NCI-H2029 treated with DMSO at 0.1 percent for 48 hours (cell line): ENCODE results near the gene IDI2.
"Not testable (repeated sequence)": the region's sequence is repeated elsewhere in the genome, so short reads cannot be mapped to it uniquely, and the experiment has no call there.

Source experiments
- DNase-seq: peaks from one replicate; lab custom pipeline; 2025; lab: John Stamatoyannopoulos, UW

IDI2 gene

DNA sequence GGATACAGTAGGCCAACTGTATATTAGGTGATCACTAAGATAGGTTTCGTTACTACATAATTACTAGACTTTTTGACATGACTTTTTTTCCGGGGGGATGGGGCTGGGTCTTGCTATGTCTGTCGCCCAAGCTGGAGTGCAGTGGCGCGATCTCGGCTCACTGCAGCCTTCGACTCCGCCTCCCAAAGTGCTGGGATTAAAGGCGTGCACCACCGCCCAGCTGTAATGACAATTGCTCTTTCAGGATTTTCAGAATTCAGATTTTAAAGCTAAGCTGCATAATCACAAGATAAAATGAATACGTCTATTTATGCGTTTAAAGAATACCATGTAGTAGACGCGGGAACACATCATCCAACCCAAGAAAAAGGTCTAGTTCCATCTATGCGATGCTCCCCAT is 22.3 kb upstream of the IDI2 start:
- DNase-seq: no peak

GRCh38 chr10:1045415-1045814 is 19.8 kb upstream of the IDI2 start:
- DNase-seq: no peak

DNA sequence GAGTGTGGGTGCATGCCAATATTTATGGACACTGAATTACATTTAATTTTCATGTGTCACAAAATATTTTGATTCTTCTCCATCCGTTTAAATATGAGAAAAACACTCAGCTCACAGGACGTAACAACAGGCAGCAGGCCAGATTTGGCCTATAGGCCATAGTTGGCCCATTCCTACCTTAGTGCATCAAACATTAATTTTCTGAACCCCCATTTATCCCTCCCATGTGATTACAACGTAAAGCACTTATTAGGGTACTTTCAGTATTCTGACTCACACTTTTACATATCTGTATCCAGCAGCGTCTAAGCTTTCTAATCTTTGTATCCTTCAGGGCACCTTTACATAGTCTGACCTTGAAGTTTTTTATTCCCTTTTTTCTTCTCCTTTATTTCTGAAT is 19.3 kb upstream of the IDI2 start:
- no peak for DNase-seq

DNA sequence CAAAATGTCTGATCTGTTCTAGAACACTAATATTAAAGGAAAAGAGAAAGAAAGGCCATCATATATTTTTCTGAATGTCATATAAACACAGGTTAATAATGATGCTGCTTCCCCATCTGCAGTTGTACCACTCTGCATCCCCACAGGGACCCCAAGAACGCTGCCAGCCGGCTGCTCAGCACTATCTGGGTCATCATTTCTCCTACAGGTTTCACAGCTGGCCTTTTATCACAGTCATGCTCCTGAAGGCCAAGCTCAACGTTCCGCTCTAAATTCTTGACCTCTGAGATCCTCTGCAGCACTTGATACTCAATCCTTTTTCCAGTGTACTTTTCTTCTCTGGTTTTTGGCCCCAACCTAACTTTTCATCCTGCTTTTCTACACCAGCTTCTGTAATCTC is 18.5 kb upstream of the IDI2 start:
- DNase-seq: no peak

DNA sequence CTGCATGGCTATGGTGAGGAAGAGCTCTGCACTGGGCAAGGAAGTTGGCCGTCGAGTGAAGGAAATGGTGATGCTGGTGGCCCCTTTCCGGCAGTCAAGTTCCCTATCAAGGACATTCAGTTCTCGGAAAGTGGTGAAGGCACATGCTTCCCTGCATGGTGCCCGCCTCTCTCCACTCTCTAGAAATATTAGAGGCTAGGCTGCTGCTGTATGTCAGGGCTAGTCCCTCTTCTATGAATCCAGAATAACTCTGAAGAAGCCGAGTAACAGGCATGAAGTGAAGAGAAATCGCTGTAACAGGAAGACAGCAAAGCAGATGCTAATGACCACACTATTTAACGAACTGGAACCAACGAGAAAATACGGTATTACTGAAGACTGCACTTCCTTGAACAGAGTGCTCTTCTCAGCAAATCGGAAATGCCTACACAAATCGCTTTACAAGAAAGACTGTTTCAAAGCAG is 17.9 kb upstream of the IDI2 start:
- no peak for DNase-seq

DNA sequence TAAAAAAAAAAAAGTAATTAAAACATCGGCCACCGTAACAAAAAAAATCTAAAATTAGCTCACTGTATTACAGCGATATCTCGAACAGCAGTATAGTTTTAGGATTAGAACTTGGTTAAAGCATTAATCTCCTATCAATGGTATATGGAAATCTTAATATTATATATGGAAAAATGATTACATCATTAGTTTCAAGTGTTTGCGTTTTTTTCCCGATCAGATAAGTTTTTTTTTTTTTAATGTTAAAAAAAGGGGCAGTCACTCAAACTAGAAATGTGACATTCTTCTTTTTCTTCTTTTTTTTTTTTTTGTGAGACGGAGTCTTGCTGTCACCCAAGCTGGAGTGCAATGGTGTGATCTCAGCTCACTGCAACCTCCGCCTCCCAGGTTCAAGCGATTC is 15.9 kb upstream of the IDI2 start:
- DNase-seq: no peak

DNA sequence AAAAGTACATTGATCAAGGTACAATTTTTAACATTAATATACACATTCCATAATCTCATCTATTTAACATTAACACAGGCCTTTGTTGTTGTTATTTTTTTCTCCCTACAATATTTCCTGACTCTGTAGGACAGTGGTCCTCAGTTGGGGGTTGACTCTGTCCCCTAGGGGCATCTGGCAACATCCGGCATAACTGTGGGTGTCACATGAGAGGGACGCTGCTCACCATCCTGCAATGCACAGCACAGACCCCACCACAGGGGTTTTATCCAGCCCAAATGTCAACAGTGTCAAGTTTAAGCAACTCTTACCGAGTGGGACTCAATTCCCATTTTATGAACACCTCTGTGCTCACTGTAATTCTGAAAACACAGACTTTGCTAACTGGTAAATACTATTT is 14.5 kb upstream of the IDI2 start:
- no peak for DNase-seq

DNA sequence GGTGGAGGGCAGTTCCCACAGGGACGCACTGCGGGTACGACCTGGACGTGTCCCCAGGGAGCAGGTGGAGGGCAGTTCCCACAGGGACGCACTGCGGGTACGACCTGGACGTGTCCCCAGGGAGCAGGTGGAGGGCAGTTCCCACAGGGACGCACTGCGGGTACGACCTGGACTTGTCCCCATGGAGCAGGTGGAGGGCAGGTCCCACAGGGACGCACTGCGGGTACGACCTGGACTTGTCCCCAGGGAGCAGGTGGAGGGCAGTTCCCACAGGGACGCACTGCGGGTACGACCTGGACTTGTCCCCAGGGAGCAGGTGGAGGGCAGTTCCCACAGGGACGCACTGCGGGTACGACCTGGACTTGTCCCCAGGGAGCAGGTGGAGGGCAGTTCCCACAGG is 13.1 kb upstream of the IDI2 start:
- DNase-seq: not testable (repeated sequence)

DNA sequence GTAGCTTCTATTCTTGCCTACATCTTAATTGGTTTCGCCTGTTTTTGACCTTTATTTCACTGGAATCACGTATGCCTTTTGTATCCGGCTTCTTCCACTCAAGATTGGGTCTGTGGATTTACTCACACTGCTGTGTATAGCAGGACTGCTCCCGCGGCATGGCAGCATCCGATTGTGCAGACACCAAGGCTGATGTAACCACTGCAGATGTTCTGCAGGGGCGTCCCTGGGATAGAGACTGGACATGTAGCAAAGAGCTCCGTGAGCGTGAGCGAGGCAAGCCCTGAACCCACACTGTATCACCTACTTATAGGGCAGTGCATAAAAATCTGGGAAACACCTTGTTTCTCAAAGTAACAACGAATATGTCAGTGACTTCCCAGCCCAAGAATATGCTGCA is 11.4 kb upstream of the IDI2 start:
- no peak for DNase-seq

GRCh38 chr10:1036341-1036791 is 10.7 kb upstream of the IDI2 start:
- no peak for DNase-seq

DNA sequence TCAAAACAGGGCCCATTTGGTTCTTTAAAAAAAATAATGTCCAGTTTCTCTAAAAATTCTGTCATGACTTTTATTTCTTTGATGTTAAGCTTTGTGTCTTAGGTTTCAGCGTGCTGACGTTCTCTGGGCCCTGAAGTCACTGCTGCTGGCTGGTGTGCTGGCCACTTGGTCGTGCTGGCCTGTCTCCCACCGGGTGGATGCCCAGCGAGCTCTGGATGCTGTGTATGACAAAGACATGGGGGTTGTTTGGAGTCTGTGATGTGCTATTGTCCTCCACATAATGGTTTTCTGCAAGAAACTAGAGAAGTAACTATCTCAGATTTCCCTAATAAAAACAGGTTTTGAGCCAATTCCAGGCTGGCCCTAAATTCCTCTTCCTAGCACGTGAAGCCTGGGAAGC is 9.5 kb upstream of the IDI2 start:
- no peak for DNase-seq

DNA sequence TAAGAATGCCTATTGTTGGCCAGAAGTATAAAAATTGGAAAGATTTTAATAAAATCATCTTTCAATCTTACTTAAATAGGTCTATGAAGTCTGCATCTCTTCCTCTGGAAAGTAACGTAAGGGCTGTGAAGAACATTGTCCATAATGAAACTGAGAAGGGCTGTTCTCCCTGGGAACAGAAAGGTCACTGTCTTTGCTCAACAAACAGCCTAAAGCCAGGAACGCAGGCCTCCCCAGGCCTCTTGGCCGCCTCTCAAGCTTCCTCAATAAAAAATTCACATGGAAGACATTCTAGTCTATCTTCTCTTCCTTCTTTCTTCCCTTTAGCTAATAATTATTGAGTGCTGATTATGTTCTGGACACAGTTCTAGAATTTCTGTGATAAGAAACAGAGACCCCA is 9.1 kb upstream of the IDI2 start:
- no peak for DNase-seq

GRCh38 chr10:1033601-1034000 is 7.9 kb upstream of the IDI2 start:
- DNase-seq: no peak

- no peak for DNase-seq
These were observed 4.2 kb upstream of the IDI2 start for GRCh38 chr10:1029838-1030237.

DNA sequence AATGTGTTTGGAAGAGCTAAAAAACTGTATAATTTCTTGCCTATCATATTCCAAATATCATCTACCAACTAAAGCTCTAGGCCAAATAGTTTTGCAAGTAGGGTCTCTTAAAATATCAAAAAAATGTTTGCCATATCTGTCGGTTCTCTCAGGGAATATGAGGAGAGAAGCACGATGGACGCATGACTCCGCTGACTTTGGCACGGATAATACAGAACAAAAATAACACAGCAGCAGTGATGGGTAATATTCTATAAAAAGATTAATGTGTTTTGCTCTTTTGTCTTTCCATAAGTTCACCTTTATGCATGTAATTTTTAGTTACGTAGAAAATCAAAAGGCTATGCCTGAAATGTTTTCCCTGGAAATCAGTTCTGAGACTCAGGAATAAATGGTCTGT is 919 bp upstream of the IDI2 start:
- DNase-seq: no peak

DNA sequence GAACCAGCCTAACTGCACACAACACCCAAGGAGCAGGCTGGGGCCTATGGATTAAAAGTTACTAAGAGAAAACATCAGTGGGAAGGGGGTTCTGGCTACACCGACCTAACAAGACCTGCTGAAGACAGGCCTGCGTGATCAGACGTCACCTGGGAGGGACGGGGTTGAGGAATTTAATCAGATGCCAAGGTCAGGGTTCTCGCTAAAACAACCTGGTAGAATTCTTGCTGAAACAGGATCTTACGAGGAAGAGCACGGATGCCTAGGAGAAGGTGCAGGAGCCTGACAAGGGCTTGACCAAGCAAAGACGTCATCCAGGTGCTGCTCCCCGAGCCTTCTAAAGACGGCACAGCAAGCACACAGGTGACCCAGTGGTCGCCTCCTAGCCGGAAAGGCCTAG is 1.6 kb downstream of the IDI2 start:
- DNase-seq: no peak

DNA sequence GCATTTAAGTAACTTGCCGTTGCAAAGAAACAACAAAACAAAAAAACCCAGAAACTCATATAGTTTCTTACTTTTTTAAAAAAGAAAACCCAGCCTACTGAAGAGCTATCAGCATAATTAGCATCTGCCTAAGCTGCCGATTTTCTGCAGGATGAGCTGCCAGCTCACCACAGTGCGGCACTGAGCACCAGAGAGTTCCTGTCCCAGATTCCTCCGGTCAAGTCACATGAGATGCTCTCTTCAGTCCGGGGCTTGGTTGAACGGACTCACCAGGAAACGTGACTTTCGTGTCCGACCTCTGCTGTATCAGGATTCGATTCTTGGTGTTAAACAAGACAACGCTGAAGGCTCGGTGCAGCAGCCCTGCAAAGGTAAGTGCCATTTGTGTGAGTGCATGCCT is 3.2 kb downstream of the IDI2 start:
- no peak for DNase-seq

DNA sequence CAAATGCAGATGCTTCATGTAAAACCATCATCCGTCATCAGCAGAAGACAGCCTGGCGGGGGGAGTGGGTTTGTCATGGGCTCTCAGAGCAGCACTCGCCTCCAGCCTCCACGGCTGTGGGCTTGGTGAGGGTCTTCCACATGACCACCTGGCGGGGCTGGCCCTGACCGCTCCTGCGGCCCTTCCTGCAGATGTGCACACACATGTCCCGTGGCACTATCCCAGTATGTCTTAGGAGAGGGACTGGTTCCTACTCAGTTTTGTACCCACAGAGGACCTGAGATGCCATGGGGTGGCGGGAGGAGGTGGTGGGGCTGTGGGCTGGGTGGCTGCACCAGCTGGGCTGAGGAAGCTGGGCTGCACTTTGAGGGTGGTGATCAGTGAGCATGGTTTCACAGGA is 4.7 kb downstream of the IDI2 start:
- no peak for DNase-seq

- no peak for DNase-seq
These were observed 5.2 kb downstream of the IDI2 start for GRCh38 chr10:1020460-1020859.

GRCh38 chr10:1019362-1019761 is 6.3 kb downstream of the IDI2 start:
- no peak for DNase-seq

DNA sequence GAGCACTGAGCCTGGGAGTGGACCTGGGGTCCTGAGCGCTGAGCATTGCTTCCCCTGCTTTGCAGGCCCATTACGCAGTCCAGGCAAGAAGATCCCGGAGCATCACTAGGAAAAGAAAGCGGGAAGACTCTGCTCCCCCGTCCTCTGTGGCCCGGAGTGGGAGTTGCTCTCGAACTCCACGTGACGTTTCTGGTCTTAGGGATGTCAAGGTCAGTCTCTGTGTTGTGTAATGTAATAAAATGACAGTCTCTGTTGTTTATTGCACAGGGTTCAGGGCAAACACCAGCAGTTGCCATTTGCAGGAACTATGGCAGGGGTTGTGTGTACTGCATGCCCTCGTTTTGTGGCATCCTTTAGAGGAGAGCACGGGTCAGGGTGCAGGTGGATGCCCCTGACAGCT is 10.0 kb downstream of the IDI2 start:
- DNase-seq: no peak

DNA sequence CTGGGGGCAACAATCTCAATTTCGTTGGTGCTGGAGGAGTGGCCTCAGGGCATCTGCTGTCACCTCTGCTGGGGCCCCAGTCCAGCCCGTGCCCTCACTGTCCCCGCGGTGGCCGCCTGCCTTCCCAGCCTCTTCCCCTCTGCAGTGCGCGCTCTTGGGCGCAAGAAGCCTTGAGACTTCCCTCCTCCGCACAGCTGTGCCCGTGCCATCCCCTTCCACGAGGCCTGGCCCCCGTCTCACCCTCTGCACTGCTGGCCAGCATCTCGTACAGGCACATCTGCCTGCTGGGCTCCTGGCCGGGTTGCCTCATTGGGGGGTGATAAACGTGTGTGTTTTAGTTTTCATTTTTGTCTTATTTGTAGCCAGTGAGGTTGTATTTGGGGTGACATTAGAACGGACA is 14.0 kb downstream of the IDI2 start:
- DNase-seq: no peak

DNA sequence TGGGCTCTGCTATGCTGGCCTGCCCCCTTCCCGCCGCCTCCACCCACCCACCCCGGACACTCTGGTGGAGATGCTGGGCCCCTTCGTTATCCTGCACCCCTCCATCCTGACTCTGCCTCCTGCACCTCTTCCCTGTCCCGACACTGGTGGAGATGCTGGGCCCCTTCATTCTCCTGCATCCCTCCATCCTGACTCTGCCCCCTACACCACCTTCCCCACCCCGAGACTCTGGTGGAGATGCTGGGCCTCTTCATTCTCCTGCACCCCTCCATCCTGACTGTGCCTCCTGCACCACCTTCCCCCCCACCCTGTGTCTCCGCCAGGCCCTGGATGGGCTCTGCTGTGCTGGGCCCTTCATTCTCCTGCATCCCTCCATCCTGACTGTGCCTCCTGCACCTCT is 15.0 kb downstream of the IDI2 start:
- DNase-seq: no peak

- DNase-seq: not testable (repeated sequence)
These were observed 15.7 kb downstream of the IDI2 start for GRCh38 chr10:1009947-1010346.

- DNase-seq: no peak
These were observed 16.6 kb downstream of the IDI2 start for GRCh38 chr10:1009071-1009494.
